NCI-H446 (cell line): ENCODE results near the gene FAM151B.
"Not testable (repeated sequence)": the region's sequence is repeated elsewhere in the genome, so short reads cannot be mapped to it uniquely, and the experiment has no call there.

Experiments used
- DNase-seq, 2 experiments: peaks; one replicate each; lab custom pipeline; 2025; lab: John Stamatoyannopoulos, UW

FAM151B gene

GRCh38 chr5:80503641-80504040, 15.7 kb downstream of the FAM151B start:
- DNase-seq: no peak

- no peak for DNase-seq
Measured at GRCh38 chr5:80504833-80505232, 16.9 kb downstream of the FAM151B start.

- no peak for DNase-seq
Measured at GRCh38 chr5:80507663-80508062, 19.8 kb downstream of the FAM151B start.

GRCh38 chr5:80508844-80509243, 20.9 kb downstream of the FAM151B start:
- DNase-seq: no peak

GRCh38 chr5:80509362-80509761, 21.5 kb downstream of the FAM151B start:
- no peak for DNase-seq

- no peak for DNase-seq
Measured at GRCh38 chr5:80516826-80517225, 28.9 kb downstream of the FAM151B start.

- no peak for DNase-seq
Measured at GRCh38 chr5:80540691-80541090, 52.8 kb downstream of the FAM151B start.

GRCh38 chr5:80541392-80541791, 53.5 kb downstream of the FAM151B start:
- DNase-seq: no peak

- no peak for DNase-seq
Measured at GRCh38 chr5:80554646-80555045, 66.7 kb downstream of the FAM151B start.

GRCh38 chr5:80555099-80555498, 67.2 kb downstream of the FAM151B start:
- no peak for DNase-seq

- DNase-seq: no peak
Measured at GRCh38 chr5:80559244-80559643, 71.3 kb downstream of the FAM151B start.

- no peak for DNase-seq
Measured at GRCh38 chr5:80565330-80565729, 77.4 kb downstream of the FAM151B start.

- DNase-seq: no peak
Measured at GRCh38 chr5:80566711-80567259, 78.9 kb downstream of the FAM151B start.

GRCh38 chr5:80568251-80568650, 80.4 kb downstream of the FAM151B start:
- DNase-seq: no peak

- no peak for DNase-seq
Measured at GRCh38 chr5:80569086-80569960, 81.4 kb downstream of the FAM151B start.

- DNase-seq: no peak
Measured at GRCh38 chr5:80569961-80570786, 82.3 kb downstream of the FAM151B start, which contains the start of gene ANKRD34B. ANKRD34B (minus strand) TSS chr5:80570280; CDS start chr5:80560019, 10,261 bp downstream.

GRCh38 chr5:80573062-80573461, 85.2 kb downstream of the FAM151B start:
- no peak for DNase-seq

GRCh38 chr5:80576383-80576782, 88.5 kb downstream of the FAM151B start:
- DNase-seq: no peak

- no peak for DNase-seq
Measured at GRCh38 chr5:80577707-80578106, 89.8 kb downstream of the FAM151B start.

- no peak for DNase-seq
Measured at GRCh38 chr5:80579050-80579449, 91.2 kb downstream of the FAM151B start.

GRCh38 chr5:80580291-80580690, 92.4 kb downstream of the FAM151B start:
- not testable (repeated sequence) for DNase-seq

- DNase-seq: no peak
Measured at GRCh38 chr5:80584770-80585169, 96.9 kb downstream of the FAM151B start.
